WERI-Rb-1 (cell line): ENCODE measurements around the gene ZFP82.

Experiments
- DNase-seq: peaks from one replicate; pipeline ENCODE4 v3.0.0-alpha.2; 2020
- H3K27ac ChIP-seq: fragments of 250-450 bp; sonication (Bioruptor Pico); 2 replicates; pipeline ENCODE4 v1.5.1; 2020; ENCODE audit warnings: mild to moderate bottlenecking, moderate library complexity
- H3K27me3 ChIP-seq: fragments of 250-450 bp; sonication (Bioruptor Pico); 2 replicates; pipeline ENCODE4 v1.5.1; 2021; ENCODE audit warnings: mild to moderate bottlenecking, low read depth, moderate library complexity; ENCODE audit not compliant: insufficient read depth, severe bottlenecking
- H3K36me3 ChIP-seq: fragments of 250-450 bp; sonication (Bioruptor Pico); 2 replicates; pipeline ENCODE4 v1.5.1; 2020; ENCODE audit warnings: mild to moderate bottlenecking, moderate library complexity
- H3K4me3 ChIP-seq: 2 replicates; pipeline ENCODE4 v1.5.1; 2011; ENCODE audit warnings: low read depth, mild to moderate bottlenecking, control low read depth, low read length
- H3K9me3 ChIP-seq: fragments of 250-450 bp; sonication (Bioruptor Pico); 2 replicates; pipeline ENCODE4 v1.5.1; 2021; ENCODE audit warnings: mild to moderate bottlenecking, moderate library complexity; ENCODE audit not compliant: severe bottlenecking
- TF ChIP-seq, protein P1 (sequence below): IDR thresholded peaks from 2 replicates; pipeline ENCODE4 v1.5.1; 2011; ENCODE audit warnings: low read depth, mild to moderate bottlenecking, control low read depth, inconsistent platforms, low read length

Gene ZFP82

GRCh38 chr19:36418287-36419001 is at the start of gene ZFP82:
TSS of gene ZFP82 (minus strand) at chr19:36418644. CDS start at chr19:36409789, 8,855 bp downstream.
- H3K27ac ChIP-seq = peak within 1 kb of the TSS; percentile 92
- H3K27me3 ChIP-seq = no peaks in the 10 kb centered on the region
- DNase-seq = peak; percentile 87
- TF ChIP-seq, protein P1, sequence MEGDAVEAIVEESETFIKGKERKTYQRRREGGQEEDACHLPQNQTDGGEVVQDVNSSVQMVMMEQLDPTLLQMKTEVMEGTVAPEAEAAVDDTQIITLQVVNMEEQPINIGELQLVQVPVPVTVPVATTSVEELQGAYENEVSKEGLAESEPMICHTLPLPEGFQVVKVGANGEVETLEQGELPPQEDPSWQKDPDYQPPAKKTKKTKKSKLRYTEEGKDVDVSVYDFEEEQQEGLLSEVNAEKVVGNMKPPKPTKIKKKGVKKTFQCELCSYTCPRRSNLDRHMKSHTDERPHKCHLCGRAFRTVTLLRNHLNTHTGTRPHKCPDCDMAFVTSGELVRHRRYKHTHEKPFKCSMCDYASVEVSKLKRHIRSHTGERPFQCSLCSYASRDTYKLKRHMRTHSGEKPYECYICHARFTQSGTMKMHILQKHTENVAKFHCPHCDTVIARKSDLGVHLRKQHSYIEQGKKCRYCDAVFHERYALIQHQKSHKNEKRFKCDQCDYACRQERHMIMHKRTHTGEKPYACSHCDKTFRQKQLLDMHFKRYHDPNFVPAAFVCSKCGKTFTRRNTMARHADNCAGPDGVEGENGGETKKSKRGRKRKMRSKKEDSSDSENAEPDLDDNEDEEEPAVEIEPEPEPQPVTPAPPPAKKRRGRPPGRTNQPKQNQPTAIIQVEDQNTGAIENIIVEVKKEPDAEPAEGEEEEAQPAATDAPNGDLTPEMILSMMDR = no peak
- H3K9me3 ChIP-seq = peaks cover 2% of the 10 kb centered on the region
- peaks cover 12% of the 10 kb centered on the region for H3K36me3 ChIP-seq
- H3K4me3 ChIP-seq = peak within 1 kb of the TSS; percentile 86

DNA sequence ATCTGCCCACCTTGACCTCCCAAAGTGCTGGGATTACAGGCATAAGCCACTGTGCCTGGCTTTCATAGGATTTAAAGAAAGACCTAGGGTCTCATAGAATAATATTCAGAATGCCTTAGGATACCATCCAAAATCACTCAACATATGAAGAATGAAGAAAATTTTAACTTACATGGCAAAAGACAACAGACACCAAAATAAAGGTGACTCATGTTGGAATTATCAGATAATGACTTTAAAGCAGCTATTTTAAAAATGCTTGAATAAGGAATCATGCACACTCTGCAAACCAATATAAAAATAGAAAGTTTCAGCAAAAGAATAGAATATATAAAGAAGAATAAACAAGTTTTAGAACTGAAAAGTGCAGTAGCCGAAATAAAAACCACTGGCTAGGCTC is 41.6 kb upstream of the ZFP82 start:
- no peaks in the 10 kb centered on the region for H3K27me3 ChIP-seq
- DNase-seq = no peak
- TF ChIP-seq, protein P1 = no peak
- no peak overlapping the region for H3K27ac ChIP-seq
- peaks cover 6% of the 10 kb centered on the region for H3K36me3 ChIP-seq
- no peak overlapping the region for H3K4me3 ChIP-seq
- H3K9me3 ChIP-seq = peaks cover 3% of the 10 kb centered on the region

DNA sequence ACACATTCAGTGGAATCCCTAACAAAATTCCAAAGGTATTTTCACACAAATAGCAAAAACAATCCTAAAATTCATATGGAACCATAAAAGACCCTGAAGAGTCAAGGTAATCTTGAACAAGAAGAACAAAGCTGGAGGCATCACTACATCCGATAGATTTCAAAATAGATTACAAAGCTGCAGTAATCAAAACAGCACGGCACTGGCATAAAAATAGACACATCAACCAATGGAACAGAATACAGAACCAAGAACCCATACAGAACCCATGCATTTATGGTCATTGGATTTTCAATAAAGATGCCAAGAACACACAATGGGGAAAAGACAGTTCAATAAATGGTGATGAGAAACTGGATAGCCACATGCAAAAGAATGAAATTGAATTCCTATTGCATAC is 38.4 kb upstream of the ZFP82 start:
- no peaks in the 10 kb centered on the region for H3K27me3 ChIP-seq
- H3K4me3 ChIP-seq = no peak overlapping the region
- peaks cover 23% of the 10 kb centered on the region for H3K36me3 ChIP-seq
- peaks cover 3% of the 10 kb centered on the region for H3K9me3 ChIP-seq
- TF ChIP-seq, protein P1 = no peak
- H3K27ac ChIP-seq = no peak overlapping the region
- no peak for DNase-seq

GRCh38 chr19:36449059-36449670 is 30.7 kb upstream of the ZFP82 start:
- TF ChIP-seq, protein P1 = no peak
- no peak overlapping the region for H3K4me3 ChIP-seq
- peaks cover 21% of the 10 kb centered on the region for H3K9me3 ChIP-seq
- H3K27me3 ChIP-seq = no peaks in the 10 kb centered on the region
- H3K36me3 ChIP-seq = peaks cover 51% of the 10 kb centered on the region
- H3K27ac ChIP-seq = no peak overlapping the region
- DNase-seq = no peak

GRCh38 chr19:36441339-36441738 is 22.9 kb upstream of the ZFP82 start:
- Histone ChIP-seq H3K27ac (no peak overlapping the region), H3K36me3 (no peaks in the 10 kb centered on the region), H3K9me3 (peaks cover 18% of the 10 kb centered on the region), H3K27me3 (no peaks in the 10 kb centered on the region), H3K4me3 (no peak overlapping the region)
- no peak for DNase-seq
- TF ChIP-seq, protein P1 = no peak
